H1 (cell line): ENCODE measurements around the gene GIPC2. TPM values are rescaled to one million over a fixed set of nuclear protein-coding genes. Genes with fewer than 3 reads are reported as not detected.

Experiments used
- BACH1 ChIP-seq: IDR thresholded peaks from 2 replicates; pipeline ENCODE4 v1.6.1; 2012; ENCODE audit warnings: low read length, improper control_type of control experiment
- CTBP2 ChIP-seq: IDR thresholded peaks from 2 replicates; pipeline ENCODE4 v1.7.0; 2011; ENCODE audit warnings: borderline replicate concordance, mild to moderate bottlenecking, moderate library complexity, mixed read lengths, low read length; ENCODE audit not compliant: insufficient read depth, insufficient read length
- GABPA ChIP-seq: IDR thresholded peaks from 2 replicates; pipeline ENCODE4 v1.6.1; 2011; ENCODE audit warnings: mild to moderate bottlenecking, low read length, moderate library complexity, borderline replicate concordance; ENCODE audit not compliant: insufficient read depth
- HDAC6 ChIP-seq: IDR thresholded peaks from one replicate; pipeline ENCODE4 v1.7.1; 2012; ENCODE audit warnings: low read depth, mild to moderate bottlenecking, inconsistent platforms, low read length, moderate library complexity
- POLR2AphosphoS5 ChIP-seq: IDR thresholded peaks from 2 replicates; pipeline ENCODE4 v1.6.1; 2011; ENCODE audit warnings: low read depth, low read length
- RXRA ChIP-seq: IDR thresholded peaks from 2 replicates; pipeline ENCODE4 v1.6.1; 2011; ENCODE audit warnings: low read depth, mild to moderate bottlenecking, low read length, moderate library complexity; ENCODE audit not compliant: insufficient read depth
- polyA plus RNA-seq, 7 experiments: library from polyadenylated mRNA; depleted of rRNA in 3 of 7; stranded (reverse) in 5 of 7; unstranded in 2 of 7; fragments of >200 nt in 5 of 7; fragments of 200-250 nt in 2 of 7; gene quantifications; 1 replicate in 5 of 7; 2 replicates in 1 of 7; 4 replicates in 1 of 7; pipeline versions ENCODE4 v1.2.1 to v1.2.3, GENCODE V29; 2011 to 2013; ENCODE audit warnings: missing spikeins in 2 of 7, mixed read lengths in 2 of 7
- total RNA-seq: library from RNA; stranded (reverse); fragmentation: NEBNext Ultra II Directional; extraction: Animal tissue kit (Norgen Biotek cat#: 25700); gene quantifications from 2 replicates; pipeline ENCODE4 v1.2.1, GENCODE V29; 2021
- TF ChIP-seq, protein P1 (sequence below): fragments of 300-600 bp; sonication (generic); IDR thresholded peaks from 2 replicates; pipeline ENCODE4 v1.7.1; 2012; ENCODE audit warnings: low read length, moderate library complexity, mild to moderate bottlenecking, inconsistent platforms; ENCODE audit not compliant: insufficient replicate concordance
- TF ChIP-seq, protein P2 (sequence below): IDR thresholded peaks from 2 replicates; pipeline ENCODE4 v1.6.1; 2012; ENCODE audit warnings: low read length, inconsistent platforms

GIPC2 gene
- total and polyA plus RNA-seq, 2 of the 8 experiments (the other 6 are each of a cell fraction or from before 2014, with no cell fraction given), result 0.29 to 0.69 TPM

DNA sequence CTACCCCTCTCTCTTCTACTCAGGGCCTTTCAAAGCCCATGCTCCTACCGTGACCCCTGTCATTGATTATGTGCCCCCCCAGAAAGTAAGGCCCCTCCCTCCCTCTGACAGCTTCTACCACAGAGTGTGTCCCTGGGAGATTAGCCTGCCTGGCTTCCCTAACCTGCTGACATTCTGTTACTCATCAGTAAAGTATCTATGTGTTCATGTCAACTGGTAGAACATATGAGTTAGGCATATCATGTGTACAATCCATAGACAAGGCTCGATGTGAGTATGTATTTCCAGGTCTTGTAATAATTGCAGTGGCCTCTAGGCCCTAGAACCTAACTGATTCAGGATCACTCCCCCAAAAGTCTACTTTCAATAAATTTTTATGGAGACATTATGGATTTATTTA lies 120.0 kb downstream of the GIPC2 start (continued):
- TF ChIP-seq, protein P1, sequence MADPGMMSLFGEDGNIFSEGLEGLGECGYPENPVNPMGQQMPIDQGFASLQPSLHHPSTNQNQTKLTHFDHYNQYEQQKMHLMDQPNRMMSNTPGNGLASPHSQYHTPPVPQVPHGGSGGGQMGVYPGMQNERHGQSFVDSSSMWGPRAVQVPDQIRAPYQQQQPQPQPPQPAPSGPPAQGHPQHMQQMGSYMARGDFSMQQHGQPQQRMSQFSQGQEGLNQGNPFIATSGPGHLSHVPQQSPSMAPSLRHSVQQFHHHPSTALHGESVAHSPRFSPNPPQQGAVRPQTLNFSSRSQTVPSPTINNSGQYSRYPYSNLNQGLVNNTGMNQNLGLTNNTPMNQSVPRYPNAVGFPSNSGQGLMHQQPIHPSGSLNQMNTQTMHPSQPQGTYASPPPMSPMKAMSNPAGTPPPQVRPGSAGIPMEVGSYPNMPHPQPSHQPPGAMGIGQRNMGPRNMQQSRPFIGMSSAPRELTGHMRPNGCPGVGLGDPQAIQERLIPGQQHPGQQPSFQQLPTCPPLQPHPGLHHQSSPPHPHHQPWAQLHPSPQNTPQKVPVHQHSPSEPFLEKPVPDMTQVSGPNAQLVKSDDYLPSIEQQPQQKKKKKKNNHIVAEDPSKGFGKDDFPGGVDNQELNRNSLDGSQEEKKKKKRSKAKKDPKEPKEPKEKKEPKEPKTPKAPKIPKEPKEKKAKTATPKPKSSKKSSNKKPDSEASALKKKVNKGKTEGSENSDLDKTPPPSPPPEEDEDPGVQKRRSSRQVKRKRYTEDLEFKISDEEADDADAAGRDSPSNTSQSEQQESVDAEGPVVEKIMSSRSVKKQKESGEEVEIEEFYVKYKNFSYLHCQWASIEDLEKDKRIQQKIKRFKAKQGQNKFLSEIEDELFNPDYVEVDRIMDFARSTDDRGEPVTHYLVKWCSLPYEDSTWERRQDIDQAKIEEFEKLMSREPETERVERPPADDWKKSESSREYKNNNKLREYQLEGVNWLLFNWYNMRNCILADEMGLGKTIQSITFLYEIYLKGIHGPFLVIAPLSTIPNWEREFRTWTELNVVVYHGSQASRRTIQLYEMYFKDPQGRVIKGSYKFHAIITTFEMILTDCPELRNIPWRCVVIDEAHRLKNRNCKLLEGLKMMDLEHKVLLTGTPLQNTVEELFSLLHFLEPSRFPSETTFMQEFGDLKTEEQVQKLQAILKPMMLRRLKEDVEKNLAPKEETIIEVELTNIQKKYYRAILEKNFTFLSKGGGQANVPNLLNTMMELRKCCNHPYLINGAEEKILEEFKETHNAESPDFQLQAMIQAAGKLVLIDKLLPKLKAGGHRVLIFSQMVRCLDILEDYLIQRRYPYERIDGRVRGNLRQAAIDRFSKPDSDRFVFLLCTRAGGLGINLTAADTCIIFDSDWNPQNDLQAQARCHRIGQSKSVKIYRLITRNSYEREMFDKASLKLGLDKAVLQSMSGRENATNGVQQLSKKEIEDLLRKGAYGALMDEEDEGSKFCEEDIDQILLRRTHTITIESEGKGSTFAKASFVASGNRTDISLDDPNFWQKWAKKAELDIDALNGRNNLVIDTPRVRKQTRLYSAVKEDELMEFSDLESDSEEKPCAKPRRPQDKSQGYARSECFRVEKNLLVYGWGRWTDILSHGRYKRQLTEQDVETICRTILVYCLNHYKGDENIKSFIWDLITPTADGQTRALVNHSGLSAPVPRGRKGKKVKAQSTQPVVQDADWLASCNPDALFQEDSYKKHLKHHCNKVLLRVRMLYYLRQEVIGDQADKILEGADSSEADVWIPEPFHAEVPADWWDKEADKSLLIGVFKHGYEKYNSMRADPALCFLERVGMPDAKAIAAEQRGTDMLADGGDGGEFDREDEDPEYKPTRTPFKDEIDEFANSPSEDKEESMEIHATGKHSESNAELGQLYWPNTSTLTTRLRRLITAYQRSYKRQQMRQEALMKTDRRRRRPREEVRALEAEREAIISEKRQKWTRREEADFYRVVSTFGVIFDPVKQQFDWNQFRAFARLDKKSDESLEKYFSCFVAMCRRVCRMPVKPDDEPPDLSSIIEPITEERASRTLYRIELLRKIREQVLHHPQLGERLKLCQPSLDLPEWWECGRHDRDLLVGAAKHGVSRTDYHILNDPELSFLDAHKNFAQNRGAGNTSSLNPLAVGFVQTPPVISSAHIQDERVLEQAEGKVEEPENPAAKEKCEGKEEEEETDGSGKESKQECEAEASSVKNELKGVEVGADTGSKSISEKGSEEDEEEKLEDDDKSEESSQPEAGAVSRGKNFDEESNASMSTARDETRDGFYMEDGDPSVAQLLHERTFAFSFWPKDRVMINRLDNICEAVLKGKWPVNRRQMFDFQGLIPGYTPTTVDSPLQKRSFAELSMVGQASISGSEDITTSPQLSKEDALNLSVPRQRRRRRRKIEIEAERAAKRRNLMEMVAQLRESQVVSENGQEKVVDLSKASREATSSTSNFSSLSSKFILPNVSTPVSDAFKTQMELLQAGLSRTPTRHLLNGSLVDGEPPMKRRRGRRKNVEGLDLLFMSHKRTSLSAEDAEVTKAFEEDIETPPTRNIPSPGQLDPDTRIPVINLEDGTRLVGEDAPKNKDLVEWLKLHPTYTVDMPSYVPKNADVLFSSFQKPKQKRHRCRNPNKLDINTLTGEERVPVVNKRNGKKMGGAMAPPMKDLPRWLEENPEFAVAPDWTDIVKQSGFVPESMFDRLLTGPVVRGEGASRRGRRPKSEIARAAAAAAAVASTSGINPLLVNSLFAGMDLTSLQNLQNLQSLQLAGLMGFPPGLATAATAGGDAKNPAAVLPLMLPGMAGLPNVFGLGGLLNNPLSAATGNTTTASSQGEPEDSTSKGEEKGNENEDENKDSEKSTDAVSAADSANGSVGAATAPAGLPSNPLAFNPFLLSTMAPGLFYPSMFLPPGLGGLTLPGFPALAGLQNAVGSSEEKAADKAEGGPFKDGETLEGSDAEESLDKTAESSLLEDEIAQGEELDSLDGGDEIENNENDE, result no peak
- TF ChIP-seq BACH1 (no peak), HDAC6 (no peak), GABPA (no peak), RXRA (no peak), POLR2AphosphoS5 (no peak), CTBP2 (no peak)
- TF ChIP-seq, protein P2, sequence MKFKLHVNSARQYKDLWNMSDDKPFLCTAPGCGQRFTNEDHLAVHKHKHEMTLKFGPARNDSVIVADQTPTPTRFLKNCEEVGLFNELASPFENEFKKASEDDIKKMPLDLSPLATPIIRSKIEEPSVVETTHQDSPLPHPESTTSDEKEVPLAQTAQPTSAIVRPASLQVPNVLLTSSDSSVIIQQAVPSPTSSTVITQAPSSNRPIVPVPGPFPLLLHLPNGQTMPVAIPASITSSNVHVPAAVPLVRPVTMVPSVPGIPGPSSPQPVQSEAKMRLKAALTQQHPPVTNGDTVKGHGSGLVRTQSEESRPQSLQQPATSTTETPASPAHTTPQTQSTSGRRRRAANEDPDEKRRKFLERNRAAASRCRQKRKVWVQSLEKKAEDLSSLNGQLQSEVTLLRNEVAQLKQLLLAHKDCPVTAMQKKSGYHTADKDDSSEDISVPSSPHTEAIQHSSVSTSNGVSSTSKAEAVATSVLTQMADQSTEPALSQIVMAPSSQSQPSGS, result no peak
